HepG2 (cell line): ENCODE data around the gene RIN3. TPM values are rescaled to one million over a fixed set of nuclear protein-coding genes. Genes with fewer than 3 reads are reported as not detected.

ENCODE experiments used
- ATAC-seq: fragments of 200-7000 bp; cut with Tn5 transposase; 3 replicates; pipeline ENCODE4 v1.9.1; 2020; ENCODE audit warnings: mild to moderate bottlenecking, moderate library complexity
- BruUV-seq: library from RNA; stranded (reverse); fragments of 400-500 nt; replicated peaks from 2 replicates; lab custom pipeline; 2021; lab: Mats Ljungman, UMichigan
- CTCF ChIA-PET: fragments of 300-600 bp; formaldehyde crosslinking; extraction: SDS; loops from one replicate; lab custom pipeline; 2021; ENCODE audit warnings: low total read pairs, inconsistent platforms, low intra/inter-chr PET ratio; lab: Yijun Ruan, JAX
- POLR2A ChIA-PET: fragments of 350-600 bp; sonication (Branson Sonifier 250); formaldehyde crosslinking; loops from one replicate; lab custom pipeline; 2020; ENCODE audit warnings: antibody characterized with exemption, inconsistent platforms; lab: Yijun Ruan, JAX
- DNase-seq: peaks from one replicate; pipeline ENCODE4 v3.0.0-alpha.2; 2015; ENCODE audit warnings: low spot score
- FAIRE-seq: peaks from 3 replicates; lab custom pipeline; 2011; peaks lifted over from hg19 to GRCh38; lab: Jason Lieb, UNC
- H2AFZ ChIP-seq: one replicate; pipeline ENCODE4 v1.6.1; 2011; ENCODE audit warnings: low read length, inconsistent platforms
- H3K27ac ChIP-seq: fragments of 300-600 bp; 3 replicates; pipeline ENCODE4 v1.8.0; 2011; ENCODE audit warnings: mixed run types, mild to moderate bottlenecking, mixed read lengths, low read length, inconsistent platforms; ENCODE audit not compliant: insufficient read depth; ENCODE audit errors: extremely low read length
- H3K27me3 ChIP-seq, 2 experiments: fragments of 200-600 bp in 1 of 2; 2 replicates in 1 of 2; 3 replicates in 1 of 2; pipeline versions ENCODE4 v1.6.0 to v1.8.0; 2011; ENCODE audit warnings: low read length in 2 of 2, mild to moderate bottlenecking in 2 of 2, moderate library complexity in 2 of 2, inconsistent platforms in 1 of 2; ENCODE audit not compliant: insufficient read depth in 2 of 2, control insufficient read depth in 1 of 2
- H3K36me3 ChIP-seq, 2 experiments: fragments of 200-600 bp in 1 of 2; replicated peaks in 1 of 2; 2 replicates in 1 of 2; 3 replicates in 1 of 2; pipeline versions ENCODE4 v1.5.1 to v1.8.0; 2011; ENCODE audit warnings: low read length in 2 of 2, inconsistent platforms in 1 of 2; ENCODE audit not compliant: insufficient read depth in 2 of 2, control insufficient read depth in 1 of 2
- H3K4me1 ChIP-seq: 2 replicates; pipeline ENCODE4 v1.5.1; 2012; ENCODE audit warnings: low read length, inconsistent platforms; ENCODE audit not compliant: insufficient read depth
- H3K4me2 ChIP-seq: 2 replicates; pipeline ENCODE4 v1.6.0; 2011; ENCODE audit warnings: low read depth, low read length, inconsistent platforms
- H3K4me3 ChIP-seq, 3 experiments: fragments of 200-600 bp in 1 of 3; sonication (generic), shearing (Covaris generic) in 1 of 3; replicated peaks in 1 of 3; 2 replicates each; pipeline ENCODE4 v1.5.1; 2011 to 2016; ENCODE audit warnings: low read length in 3 of 3, inconsistent platforms in 2 of 3, low read depth in 2 of 3, mild to moderate bottlenecking in 2 of 3, control low read depth in 1 of 3, mixed read lengths in 1 of 3; ENCODE audit not compliant: insufficient read depth in 1 of 3
- H3K79me2 ChIP-seq: one replicate; pipeline ENCODE4 v1.6.1; 2011; ENCODE audit warnings: low read length, inconsistent platforms; ENCODE audit not compliant: insufficient read depth
- H3K9ac ChIP-seq: 2 replicates; pipeline ENCODE4 v1.6.0; 2011; ENCODE audit warnings: mild to moderate bottlenecking, low read depth, low read length, inconsistent platforms; ENCODE audit not compliant: insufficient read depth
- H3K9me3 ChIP-seq: 2 replicates; pipeline ENCODE4 v1.5.1; 2012; ENCODE audit warnings: mild to moderate bottlenecking, low read length
- H4K20me1 ChIP-seq: 2 replicates; pipeline ENCODE4 v1.6.0; 2011; ENCODE audit warnings: inconsistent platforms, mild to moderate bottlenecking, low read length, moderate library complexity; ENCODE audit not compliant: insufficient read depth
- KDM6A ChIP-seq: IDR thresholded peaks from 2 replicates; pipeline ENCODE4 v1.6.1; 2016; ENCODE audit warnings: low read depth
- PHB2 ChIP-seq: fragments of 450-650 bp; IDR thresholded peaks from 2 replicates; pipeline ENCODE4 v1.6.1; 2018; ENCODE audit not compliant: partially characterized antibody
- SETDB1 ChIP-seq: sonication (generic); formaldehyde crosslinking; IDR thresholded peaks from 2 replicates; pipeline ENCODE4 v1.5.1; 2020; ENCODE audit warnings: missing genetic modification reagents, mild to moderate bottlenecking, borderline replicate concordance
- TOE1 ChIP-seq: sonication (generic); formaldehyde crosslinking; IDR thresholded peaks from 2 replicates; pipeline ENCODE4 v1.4.0; 2020; ENCODE audit warnings: mild to moderate bottlenecking, missing genetic modification reagents
- ZEB1 ChIP-seq: IDR thresholded peaks from 2 replicates; pipeline ENCODE4 v1.6.1; 2012; ENCODE audit warnings: mild to moderate bottlenecking, low read depth, inconsistent platforms; ENCODE audit not compliant: insufficient replicate concordance
- ZNF205 ChIP-seq: IDR thresholded peaks from 2 replicates; pipeline ENCODE4 v1.6.1; 2018; ENCODE audit warnings: missing biosample characterization, missing genetic modification reagents
- ZNF33B ChIP-seq: sonication (generic); formaldehyde crosslinking; IDR thresholded peaks from 2 replicates; pipeline ENCODE4 v1.5.1; 2020; ENCODE audit warnings: mild to moderate bottlenecking, missing genetic modification reagents
- ZNF430 ChIP-seq: sonication (generic); formaldehyde crosslinking; IDR thresholded peaks from 2 replicates; pipeline ENCODE4 v1.9.0; 2021; ENCODE audit warnings: mild to moderate bottlenecking, missing genetic modification reagents
- ZNF629 ChIP-seq: sonication (generic); formaldehyde crosslinking; conservative IDR thresholded peaks from 2 replicates; pipeline ENCODE4 v1.5.0; 2020; ENCODE audit warnings: missing genetic modification reagents
- ZSCAN30 ChIP-seq: sonication (generic); formaldehyde crosslinking; IDR thresholded peaks from 2 replicates; pipeline ENCODE4 v1.5.0; 2020; ENCODE audit warnings: mild to moderate bottlenecking, missing genetic modification reagents
- WGBS: methylation state at CpG from one replicate; pipeline ENCODE4 v1.1.6; 2017; ENCODE audit warnings: low lambda C conversion rate; 5-methylcytosine and 5-hydroxymethylcytosine counted together
- in situ Hi-C: cut with HindIII; loops from 2 replicates; pipeline ENCODE4 v1.10.0; 2017; ENCODE audit warnings: low pct_unique_long_range_greater_than_20kb; ENCODE audit not compliant: extremely low pct_ligation_motif_present
- intact Hi-C: fragments of 100-400 bp; cut with micrococcal nuclease; formaldehyde crosslinking; loops from one replicate; pipeline ENCODE4 v1.10.0; 2022; ENCODE audit not compliant: unreplicated experiment
- polyA plus RNA-seq, 8 experiments: library from polyadenylated mRNA; depleted of rRNA in 3 of 8; stranded (reverse) in 7 of 8; unstranded in 1 of 8; fragments of >200 nt; fragmentation: Illumina TruSeq in 4 of 8; extraction: Trizol in 4 of 8; gene quantifications; 2 replicates each; pipeline versions ENCODE4 v1.2.1 to v1.2.3, GENCODE V29; 2011 to 2016; ENCODE audit warnings: low read depth in 4 of 8, missing spikeins in 1 of 8, mixed read lengths in 1 of 8; ENCODE audit not compliant: insufficient read depth in 1 of 8
- total RNA-seq, 5 experiments: library from RNA; depleted of rRNA; stranded (reverse); fragments of >200 nt; fragmentation: Illumina TruSeq; extraction: Trizol; gene quantifications; 2 replicates each; pipeline ENCODE4 v1.2.3, GENCODE V29; 2016; ENCODE audit warnings: low read depth in 1 of 5
- TF ChIP-seq, protein P1 (sequence below): sonication (generic); formaldehyde crosslinking; IDR thresholded peaks from 2 replicates; pipeline ENCODE4 v1.5.1; 2020; ENCODE audit warnings: missing genetic modification reagents, mild to moderate bottlenecking, borderline replicate concordance
- TF ChIP-seq, protein P2 (sequence below): sonication (generic); formaldehyde crosslinking; IDR thresholded peaks from 2 replicates; pipeline ENCODE4 v1.5.0; 2020; ENCODE audit warnings: mild to moderate bottlenecking, missing genetic modification reagents, borderline replicate concordance

The RIN3 gene
- total and polyA plus RNA-seq, 2 of the 13 experiments (the other 11 are each of a cell fraction or from before 2014, with no cell fraction given) = 2.3 to 3.6 TPM

DNA sequence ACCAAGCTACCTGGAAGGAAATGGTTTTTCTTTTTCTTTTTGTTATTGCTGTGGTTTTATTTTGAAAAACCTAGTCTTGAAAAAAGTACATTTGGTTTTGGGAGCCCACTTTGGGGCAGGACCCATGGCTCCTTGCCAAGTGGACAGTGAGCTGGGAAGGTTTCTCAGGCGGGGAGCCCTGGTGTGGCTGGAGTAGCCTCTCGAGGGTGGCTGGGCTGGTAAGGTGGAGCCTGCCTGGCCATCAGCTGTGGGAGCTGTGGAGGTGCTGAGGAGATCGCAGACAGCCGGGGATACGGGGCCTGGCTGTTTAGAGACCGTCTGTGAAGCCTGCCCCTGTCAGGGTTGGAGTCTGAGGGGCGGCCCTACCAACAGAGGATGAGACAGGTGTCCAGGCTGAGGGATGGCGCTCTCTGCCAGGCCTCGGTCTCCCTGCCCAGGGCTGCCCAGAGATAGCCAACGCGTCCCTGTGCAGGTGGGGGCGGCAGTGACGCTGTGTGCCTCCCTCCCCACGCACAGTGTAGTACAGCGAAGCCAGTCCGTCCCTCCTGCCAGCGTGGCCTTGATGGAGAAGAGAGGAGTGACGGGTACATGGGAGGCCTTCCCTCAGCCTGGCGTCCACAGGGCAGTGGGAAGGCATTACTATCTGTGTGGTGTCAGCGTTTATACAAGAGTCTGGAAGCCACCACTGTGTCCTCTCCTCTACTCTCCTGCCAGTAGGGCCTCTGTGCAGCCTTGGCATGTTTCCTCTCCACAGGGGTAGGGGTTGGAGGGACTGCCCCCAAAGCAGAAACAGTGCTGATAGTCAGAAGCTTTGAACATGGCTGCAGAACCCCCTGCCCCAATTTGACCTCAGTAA is 5.9 kb downstream of the RIN3 start:
- intact Hi-C loops = no loop called here
- H3K4me2 ChIP-seq = no peak overlapping the region
- H3K9ac ChIP-seq = no peak overlapping the region
- ATAC-seq (no peak; the same call in 2 of the 3 replicates), FAIRE-seq (no peak), DNase-seq (no peak)
- H4K20me1 ChIP-seq = no peaks in the 10 kb centered on the region
- BruUV-seq = no TSS peak
- no peaks in the 10 kb centered on the region; a peak in 2 of 5 replicates for H3K36me3 ChIP-seq
- no peak overlapping the region for H3K4me3 ChIP-seq
- in situ Hi-C loops = no loop called here
- no peak overlapping the region for H2AFZ ChIP-seq
- H3K4me1 ChIP-seq = peaks cover 15% of the 10 kb centered on the region
- CTCF ChIA-PET = no interaction called here
- POLR2A ChIA-PET = no interaction called here
- H3K79me2 ChIP-seq = peaks cover 21% of the 10 kb centered on the region
- H3K27ac ChIP-seq = no peak overlapping the region
- no peaks in the 10 kb centered on the region for H3K27me3 ChIP-seq
- H3K9me3 ChIP-seq = no peaks in the 10 kb centered on the region
- 95% methylated on average over 2 of the region's 20 CpGs for WGBS
- TF ChIP-seq ZNF430 (CRISPR knock-in tag) (no peak), ZNF205 (no peak), SETDB1 (CRISPR knock-in tag) (no peak), PHB2 (no peak), TOE1 (CRISPR knock-in tag) (no peak), KDM6A (CRISPR knock-in tag) (no peak), ZSCAN30 (CRISPR knock-in tag) (no peak), ZEB1 (no peak), ZNF33B (no peak), ZNF629 (CRISPR knock-in tag) (no peak)
- TF ChIP-seq, protein P1, sequence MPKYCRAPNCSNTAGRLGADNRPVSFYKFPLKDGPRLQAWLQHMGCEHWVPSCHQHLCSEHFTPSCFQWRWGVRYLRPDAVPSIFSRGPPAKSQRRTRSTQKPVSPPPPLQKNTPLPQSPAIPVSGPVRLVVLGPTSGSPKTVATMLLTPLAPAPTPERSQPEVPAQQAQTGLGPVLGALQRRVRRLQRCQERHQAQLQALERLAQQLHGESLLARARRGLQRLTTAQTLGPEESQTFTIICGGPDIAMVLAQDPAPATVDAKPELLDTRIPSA (CRISPR knock-in tag) = no peak
- TF ChIP-seq, protein P2, sequence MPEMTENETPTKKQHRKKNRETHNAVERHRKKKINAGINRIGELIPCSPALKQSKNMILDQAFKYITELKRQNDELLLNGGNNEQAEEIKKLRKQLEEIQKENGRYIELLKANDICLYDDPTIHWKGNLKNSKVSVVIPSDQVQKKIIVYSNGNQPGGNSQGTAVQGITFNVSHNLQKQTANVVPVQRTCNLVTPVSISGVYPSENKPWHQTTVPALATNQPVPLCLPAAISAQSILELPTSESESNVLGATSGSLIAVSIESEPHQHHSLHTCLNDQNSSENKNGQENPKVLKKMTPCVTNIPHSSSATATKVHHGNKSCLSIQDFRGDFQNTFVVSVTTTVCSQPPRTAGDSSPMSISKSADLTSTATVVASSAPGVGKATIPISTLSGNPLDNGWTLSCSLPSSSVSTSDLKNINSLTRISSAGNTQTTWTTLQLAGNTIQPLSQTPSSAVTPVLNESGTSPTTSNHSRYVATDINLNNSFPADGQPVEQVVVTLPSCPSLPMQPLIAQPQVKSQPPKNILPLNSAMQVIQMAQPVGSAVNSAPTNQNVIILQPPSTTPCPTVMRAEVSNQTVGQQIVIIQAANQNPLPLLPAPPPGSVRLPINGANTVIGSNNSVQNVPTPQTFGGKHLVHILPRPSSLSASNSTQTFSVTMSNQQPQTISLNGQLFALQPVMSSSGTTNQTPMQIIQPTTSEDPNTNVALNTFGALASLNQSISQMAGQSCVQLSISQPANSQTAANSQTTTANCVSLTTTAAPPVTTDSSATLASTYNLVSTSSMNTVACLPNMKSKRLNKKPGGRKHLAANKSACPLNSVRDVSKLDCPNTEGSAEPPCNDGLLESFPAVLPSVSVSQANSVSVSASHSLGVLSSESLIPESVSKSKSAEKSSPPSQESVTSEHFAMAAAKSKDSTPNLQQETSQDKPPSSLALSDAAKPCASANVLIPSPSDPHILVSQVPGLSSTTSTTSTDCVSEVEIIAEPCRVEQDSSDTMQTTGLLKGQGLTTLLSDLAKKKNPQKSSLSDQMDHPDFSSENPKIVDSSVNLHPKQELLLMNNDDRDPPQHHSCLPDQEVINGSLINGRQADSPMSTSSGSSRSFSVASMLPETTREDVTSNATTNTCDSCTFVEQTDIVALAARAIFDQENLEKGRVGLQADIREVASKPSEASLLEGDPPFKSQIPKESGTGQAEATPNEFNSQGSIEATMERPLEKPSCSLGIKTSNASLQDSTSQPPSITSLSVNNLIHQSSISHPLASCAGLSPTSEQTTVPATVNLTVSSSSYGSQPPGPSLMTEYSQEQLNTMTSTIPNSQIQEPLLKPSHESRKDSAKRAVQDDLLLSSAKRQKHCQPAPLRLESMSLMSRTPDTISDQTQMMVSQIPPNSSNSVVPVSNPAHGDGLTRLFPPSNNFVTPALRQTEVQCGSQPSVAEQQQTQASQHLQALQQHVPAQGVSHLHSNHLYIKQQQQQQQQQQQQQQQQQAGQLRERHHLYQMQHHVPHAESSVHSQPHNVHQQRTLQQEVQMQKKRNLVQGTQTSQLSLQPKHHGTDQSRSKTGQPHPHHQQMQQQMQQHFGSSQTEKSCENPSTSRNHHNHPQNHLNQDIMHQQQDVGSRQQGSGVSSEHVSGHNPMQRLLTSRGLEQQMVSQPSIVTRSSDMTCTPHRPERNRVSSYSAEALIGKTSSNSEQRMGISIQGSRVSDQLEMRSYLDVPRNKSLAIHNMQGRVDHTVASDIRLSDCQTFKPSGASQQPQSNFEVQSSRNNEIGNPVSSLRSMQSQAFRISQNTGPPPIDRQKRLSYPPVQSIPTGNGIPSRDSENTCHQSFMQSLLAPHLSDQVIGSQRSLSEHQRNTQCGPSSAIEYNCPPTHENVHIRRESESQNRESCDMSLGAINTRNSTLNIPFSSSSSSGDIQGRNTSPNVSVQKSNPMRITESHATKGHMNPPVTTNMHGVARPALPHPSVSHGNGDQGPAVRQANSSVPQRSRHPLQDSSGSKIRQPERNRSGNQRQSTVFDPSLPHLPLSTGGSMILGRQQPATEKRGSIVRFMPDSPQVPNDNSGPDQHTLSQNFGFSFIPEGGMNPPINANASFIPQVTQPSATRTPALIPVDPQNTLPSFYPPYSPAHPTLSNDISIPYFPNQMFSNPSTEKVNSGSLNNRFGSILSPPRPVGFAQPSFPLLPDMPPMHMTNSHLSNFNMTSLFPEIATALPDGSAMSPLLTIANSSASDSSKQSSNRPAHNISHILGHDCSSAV (CRISPR knock-in tag) = no peak
